Stimulated activated CD8-positive, alpha-beta memory T cell treated with anti-CD3 and anti-CD28 coated beads, Interleukin-4, amount 100 ng/mL, for 1 hour (primary cell): ENCODE data around the gene SRSF10.

ENCODE experiments used
- DNase-seq, 2 donors: peaks; one replicate each; pipeline ENCODE4 v3.0.0-alpha.2; 2020; ENCODE audit warnings: low read depth in 2 of 2, low spot score in 1 of 2

The SRSF10 gene

DNA sequence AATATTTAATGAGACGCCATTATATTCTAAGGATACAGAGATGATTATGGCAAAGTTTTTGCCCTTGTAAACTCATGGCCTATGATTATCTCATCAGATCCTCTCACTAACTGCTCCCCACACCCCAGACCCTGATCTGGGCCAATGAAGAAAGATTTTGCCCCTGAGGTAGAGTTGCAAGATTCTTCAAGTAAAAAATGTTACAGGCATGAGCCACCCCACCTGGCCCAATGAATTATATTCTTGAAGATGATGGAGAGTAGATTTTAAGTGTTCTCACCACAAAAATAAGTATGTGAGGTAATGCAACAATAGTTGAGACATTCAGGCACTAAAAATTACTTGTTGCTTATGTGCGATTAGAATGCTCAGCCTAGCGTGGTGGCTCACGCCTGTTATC is 65.2 kb downstream of the SRSF10 start:
- no peak for DNase-seq
